ENCODE results near the gene ADD3.

Gene ADD3

GRCh38 chr10:110175406-110175805, 167.6 kb downstream of the ADD3 start:
- no peak for DNase-seq (ENCODE audit: low spot score)

DNA sequence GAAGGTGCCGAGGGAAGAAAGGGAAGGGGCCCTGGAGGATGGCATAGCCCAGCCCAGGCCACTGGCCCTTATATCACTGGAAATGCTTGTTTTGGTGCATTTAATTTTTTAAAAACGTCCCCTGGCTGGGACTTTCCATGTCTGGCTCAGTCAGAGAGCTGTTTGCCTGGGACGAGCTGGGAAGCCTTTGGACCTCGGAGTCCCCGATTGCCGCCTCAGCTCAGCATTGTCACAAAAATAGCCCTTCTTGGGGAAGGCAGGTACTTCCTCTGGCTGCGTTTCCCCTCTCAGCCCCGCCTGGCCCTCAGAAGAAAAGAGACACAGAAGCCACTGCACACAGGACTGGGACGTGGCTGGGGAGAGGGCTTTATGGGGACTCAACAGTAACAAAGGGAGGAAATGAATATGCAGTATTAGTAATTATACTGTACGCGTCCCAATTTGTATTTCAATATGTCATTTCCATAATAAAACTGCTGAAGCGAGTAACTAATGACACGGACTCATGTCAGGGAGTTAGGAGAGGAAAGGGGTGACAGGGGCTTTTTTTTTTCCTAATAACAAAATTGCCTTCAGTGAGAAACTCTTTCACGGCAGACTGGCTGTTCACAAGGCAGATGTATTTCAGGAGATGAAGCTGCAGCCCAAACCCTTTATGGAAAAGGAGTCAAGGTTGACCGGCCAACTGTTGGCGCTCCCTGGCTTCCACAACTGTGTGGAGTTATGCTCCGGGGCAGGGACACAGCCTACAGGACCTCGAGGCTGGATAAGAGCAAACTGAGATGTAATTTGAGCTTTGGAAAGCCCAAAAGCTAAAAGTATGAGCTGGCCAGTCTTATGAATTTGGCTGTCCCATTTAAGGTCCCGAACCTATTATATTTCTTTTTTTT, 168.6 kb downstream of the ADD3 start:
- DNase-seq (ENCODE audit: low spot score), result no peak

GRCh38 chr10:110179220-110179619, 171.4 kb downstream of the ADD3 start:
- no peak for DNase-seq (ENCODE audit: low spot score)

GRCh38 chr10:110181451-110181850, 173.7 kb downstream of the ADD3 start:
- DNase-seq (ENCODE audit: low spot score), result no peak

DNA sequence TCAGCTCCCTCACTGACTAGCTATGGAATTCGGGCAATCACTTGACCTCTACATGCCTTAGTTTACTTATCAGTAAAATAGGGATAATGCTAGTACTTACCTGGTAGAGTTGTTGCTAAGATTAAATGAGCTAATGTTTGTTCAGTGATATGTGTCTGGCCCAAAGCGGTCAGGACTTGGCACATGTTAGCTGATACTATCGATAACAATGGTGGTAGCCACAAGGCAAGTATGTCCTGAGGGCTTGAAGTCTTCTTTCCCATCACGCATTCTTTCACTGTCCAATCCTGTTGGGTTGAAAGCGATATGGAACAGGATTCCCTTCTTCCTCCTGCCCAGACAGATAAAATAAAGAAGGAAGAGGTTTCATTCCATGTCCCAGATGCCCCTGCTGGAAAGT, 174.1 kb downstream of the ADD3 start:
- DNase-seq (ENCODE audit: low spot score), result no peak

DNA sequence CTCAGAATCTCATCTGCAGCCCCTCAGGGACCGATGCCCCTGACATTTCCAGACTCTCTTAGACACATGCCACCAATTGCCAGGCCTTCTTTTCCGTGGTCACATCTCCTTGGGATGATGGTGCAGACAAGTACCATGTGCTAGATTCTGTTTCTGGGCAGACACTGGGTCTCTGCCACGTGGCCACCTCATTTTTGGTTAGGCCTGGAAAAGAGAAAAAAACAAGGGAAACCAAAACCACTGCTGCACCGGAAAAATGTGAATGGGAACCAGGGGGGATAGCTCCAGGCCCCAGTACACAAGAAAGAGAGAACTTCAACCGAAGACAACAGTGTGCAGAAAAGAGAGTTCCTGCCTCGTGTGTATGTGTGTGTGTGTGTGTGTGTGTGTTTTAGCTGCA, 176.6 kb downstream of the ADD3 start:
- no peak for DNase-seq (ENCODE audit: low spot score)
